SU-DHL-6 (cell line): Measurements from ENCODE around the gene PLA2G10.
"Not testable (repeated sequence)": the region's sequence is repeated elsewhere in the genome, so short reads cannot be mapped to it uniquely, and the experiment has no call there.

Experiments used
- H2AFZ ChIP-seq: fragments of 200-600 bp; sonication (generic); 2 replicates; pipeline ENCODE4 v1.6.1; 2014; ENCODE audit warnings: low read depth, mild to moderate bottlenecking, moderate library complexity, mixed read lengths, antibody characterized with exemption, low read length; ENCODE audit not compliant: severe bottlenecking
- H3F3A ChIP-seq: fragments of 200-600 bp; shearing (Covaris generic); 2 replicates; pipeline ENCODE4 v1.6.0; 2016; ENCODE audit warnings: antibody characterized with exemption, mild to moderate bottlenecking; ENCODE audit not compliant: insufficient read depth
- H3K27ac ChIP-seq: fragments of 200-600 bp; sonication (generic); 2 replicates; pipeline ENCODE4 v1.5.1; 2016; ENCODE audit warnings: low read depth, mild to moderate bottlenecking, low read length, moderate library complexity, mixed read lengths
- H3K27me3 ChIP-seq: fragments of 200-600 bp; sonication (generic), shearing (Covaris generic); 2 replicates; pipeline ENCODE4 v1.6.0; 2014; ENCODE audit warnings: mild to moderate bottlenecking, low read length
- H3K36me3 ChIP-seq: fragments of 200-600 bp; sonication (generic); 2 replicates; pipeline ENCODE4 v1.6.1; 2014; ENCODE audit warnings: mild to moderate bottlenecking, low read length, mixed read lengths
- H3K4me2 ChIP-seq: fragments of 300-600, 200-600 bp; shearing (Covaris generic), sonication (generic); 2 replicates; pipeline ENCODE4 v1.6.0; 2014; ENCODE audit warnings: low read length, low read depth, mild to moderate bottlenecking; ENCODE audit not compliant: poor library complexity, severe bottlenecking
- H3K4me3 ChIP-seq: fragments of 200-600 bp; sonication (generic); 2 replicates; pipeline ENCODE4 v1.5.1; 2014; ENCODE audit warnings: antibody characterized with exemption, low read length, mild to moderate bottlenecking, mixed read lengths; ENCODE audit not compliant: insufficient read depth, poor library complexity, severe bottlenecking
- H3K79me2 ChIP-seq: fragments of 200-600 bp; sonication (generic); 2 replicates; pipeline ENCODE4 v1.6.1; 2014; ENCODE audit warnings: mild to moderate bottlenecking, low read length, moderate library complexity; ENCODE audit not compliant: insufficient read depth
- H3K9ac ChIP-seq: fragments of 200-600 bp; sonication (generic); 2 replicates; pipeline ENCODE4 v1.7.0; 2014; ENCODE audit warnings: mild to moderate bottlenecking, low read length
- H3K9me2 ChIP-seq: fragments of 200-600 bp; sonication (generic); replicated peaks from 2 replicates; pipeline ENCODE4 v1.6.1; 2014; ENCODE audit warnings: low read length; ENCODE audit not compliant: insufficient read depth
- H3K9me3 ChIP-seq: fragments of 200-600 bp; sonication (generic); 2 replicates; pipeline ENCODE4 v1.6.1; 2014; ENCODE audit warnings: low read length, mixed read lengths; ENCODE audit not compliant: insufficient read depth
- H4K20me1 ChIP-seq: fragments of 200-600 bp; sonication (generic); 2 replicates; pipeline ENCODE4 v1.6.1; 2014; ENCODE audit warnings: low read depth, mild to moderate bottlenecking, antibody characterized with exemption, low read length, moderate library complexity, mixed read lengths
- EZH2phosphoT487 ChIP-seq: fragments of 200-600 bp; sonication (generic), shearing (Covaris generic); conservative IDR thresholded peaks from 2 replicates; pipeline ENCODE4 v1.6.1; 2018; ENCODE audit warnings: mild to moderate bottlenecking, antibody characterized with exemption, low read length, moderate library complexity, mixed read lengths
- TF ChIP-seq, protein P1 (sequence below): fragments of 200-600 bp; sonication (generic); IDR thresholded peaks from one replicate; pipeline ENCODE4 v1.5.1; 2017; ENCODE audit warnings: antibody characterized with exemption, mild to moderate bottlenecking, low read length, moderate library complexity; ENCODE audit not compliant: insufficient read depth, poor library complexity, severe bottlenecking

PLA2G10 gene

GRCh38 chr16:14632693-14633569 is 61.2 kb downstream of the PLA2G10 start, which contains the start of gene BFAR:
Gene BFAR, plus strand, starts transcription at chr16:14632951. Its CDS starts 11,396 bp downstream, at chr16:14644347.
- H3K9me3 ChIP-seq = no peaks in the 10 kb centered on the region
- peaks cover 68% of the 10 kb centered on the region for H3K79me2 ChIP-seq
- peak within 1 kb of the TSS; percentile 96 for H3K4me2 ChIP-seq
- H3K9ac ChIP-seq = peak within 1 kb of the TSS; percentile 99
- no peaks in the 10 kb centered on the region for H3K9me2 ChIP-seq
- TF ChIP-seq, protein P1, sequence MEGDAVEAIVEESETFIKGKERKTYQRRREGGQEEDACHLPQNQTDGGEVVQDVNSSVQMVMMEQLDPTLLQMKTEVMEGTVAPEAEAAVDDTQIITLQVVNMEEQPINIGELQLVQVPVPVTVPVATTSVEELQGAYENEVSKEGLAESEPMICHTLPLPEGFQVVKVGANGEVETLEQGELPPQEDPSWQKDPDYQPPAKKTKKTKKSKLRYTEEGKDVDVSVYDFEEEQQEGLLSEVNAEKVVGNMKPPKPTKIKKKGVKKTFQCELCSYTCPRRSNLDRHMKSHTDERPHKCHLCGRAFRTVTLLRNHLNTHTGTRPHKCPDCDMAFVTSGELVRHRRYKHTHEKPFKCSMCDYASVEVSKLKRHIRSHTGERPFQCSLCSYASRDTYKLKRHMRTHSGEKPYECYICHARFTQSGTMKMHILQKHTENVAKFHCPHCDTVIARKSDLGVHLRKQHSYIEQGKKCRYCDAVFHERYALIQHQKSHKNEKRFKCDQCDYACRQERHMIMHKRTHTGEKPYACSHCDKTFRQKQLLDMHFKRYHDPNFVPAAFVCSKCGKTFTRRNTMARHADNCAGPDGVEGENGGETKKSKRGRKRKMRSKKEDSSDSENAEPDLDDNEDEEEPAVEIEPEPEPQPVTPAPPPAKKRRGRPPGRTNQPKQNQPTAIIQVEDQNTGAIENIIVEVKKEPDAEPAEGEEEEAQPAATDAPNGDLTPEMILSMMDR = no peak
- TF ChIP-seq EZH2phosphoT487 = no peak
- H3K27me3 ChIP-seq = no peaks in the 10 kb centered on the region
- H3K27ac ChIP-seq = peak within 1 kb of the TSS; percentile 80
- peak within 1 kb of the TSS; percentile 98 for H3K4me3 ChIP-seq
- peak within 1 kb of the TSS; percentile 50 for H2AFZ ChIP-seq
- peaks cover 3% of the 10 kb centered on the region; the same call in 1 of the 2 replicates for H3F3A ChIP-seq
- H3K36me3 ChIP-seq = peaks cover 6% of the 10 kb centered on the region
- peaks cover 22% of the 10 kb centered on the region for H4K20me1 ChIP-seq

- not testable (repeated sequence) for H3K9me3 ChIP-seq, H3K9me2 ChIP-seq, H3F3A ChIP-seq, H3K4me3 ChIP-seq, H3K27me3 ChIP-seq, H3K9ac ChIP-seq
- H2AFZ ChIP-seq = peak overlapping the region; percentile 17
- H3K27ac ChIP-seq = peak overlapping the region; percentile 79
- H3K79me2 ChIP-seq = peaks cover 62% of the 10 kb centered on the region
- H4K20me1 ChIP-seq = peaks cover 17% of the 10 kb centered on the region
- H3K4me2 ChIP-seq = peak overlapping the region; percentile 44
- H3K36me3 ChIP-seq = peaks cover 18% of the 10 kb centered on the region
These were observed 63.3 kb downstream of the PLA2G10 start for GRCh38 chr16:14630620-14631330.

DNA sequence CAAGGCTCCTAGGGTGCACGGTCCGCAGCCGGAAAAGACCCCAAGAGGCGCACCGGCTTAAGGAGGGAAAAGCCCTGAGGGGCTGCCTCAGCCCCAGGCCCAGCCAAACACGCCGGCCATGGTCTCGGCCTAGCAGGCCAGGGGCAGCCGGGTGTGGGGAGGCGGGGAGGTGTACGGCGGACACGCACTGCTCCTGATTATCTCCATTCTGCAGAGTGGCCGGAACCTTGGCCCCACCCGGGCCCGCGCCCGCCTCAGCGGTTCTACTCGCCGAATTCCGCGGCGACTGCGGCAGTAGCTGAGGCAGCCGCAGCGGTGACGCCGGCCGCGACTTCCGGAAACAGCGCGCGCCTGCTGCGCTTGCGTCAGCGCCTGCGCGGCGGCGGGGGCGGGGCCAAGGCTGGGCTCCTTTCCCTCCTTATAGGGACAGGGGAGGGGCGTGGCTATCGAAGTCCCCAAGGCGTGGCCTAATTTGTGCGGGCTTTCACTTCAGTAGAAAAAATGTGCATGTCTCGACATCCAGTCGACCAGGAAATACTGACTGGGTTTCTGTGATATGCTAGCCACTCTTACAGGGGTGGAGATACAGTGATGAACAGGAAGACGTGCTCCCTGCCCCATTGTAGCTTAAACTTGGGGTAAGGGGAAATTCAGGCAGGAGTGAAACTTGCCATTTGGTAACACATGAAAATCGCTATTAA is 64.0 kb downstream of the PLA2G10 start, which contains the start of gene PARN:
Gene PARN (minus strand): TSS at position 342 of the 701 bp plus-strand sequence. CDS start 135 bp downstream, at position 207.
- H2AFZ ChIP-seq = peak within 1 kb of the TSS; percentile 17
- H3K9me2 ChIP-seq = no peaks in the 10 kb centered on the region
- H3K36me3 ChIP-seq = peaks cover 18% of the 10 kb centered on the region
- TF ChIP-seq, protein P1 = no peak
- TF ChIP-seq EZH2phosphoT487 = no peak
- H3K27me3 ChIP-seq = no peaks in the 10 kb centered on the region
- no peaks in the 10 kb centered on the region for H3K9me3 ChIP-seq
- peak within 1 kb of the TSS; percentile 60 for H3K4me3 ChIP-seq
- H4K20me1 ChIP-seq = peaks cover 10% of the 10 kb centered on the region
- H3F3A ChIP-seq = peaks cover 9% of the 10 kb centered on the region; the same call in 1 of the 2 replicates
- H3K4me2 ChIP-seq = peak within 1 kb of the TSS; percentile 89
- peak within 1 kb of the TSS; percentile 81 for H3K27ac ChIP-seq
- peak within 1 kb of the TSS; percentile 82 for H3K9ac ChIP-seq
- peaks cover 55% of the 10 kb centered on the region for H3K79me2 ChIP-seq
